GM12892 (cell line): ENCODE data around the gene PHLPP1.

ENCODE experiments used
- POLR2AphosphoS5 ChIP-seq: IDR thresholded peaks from 2 replicates; pipeline ENCODE4 v1.6.1; 2011; ENCODE audit warnings: low read depth, low read length, control low read depth
- TAF1 ChIP-seq: IDR thresholded peaks from 2 replicates; pipeline ENCODE4 v1.6.1; 2011; ENCODE audit warnings: low read depth, mild to moderate bottlenecking, control low read depth, low read length, borderline replicate concordance

GRCh38 chr18:62725896-62726295, 10.6 kb downstream of the PHLPP1 start:
- TF ChIP-seq POLR2AphosphoS5 (no peak), TAF1 (no peak)
